ENCODE data around the gene LRP1.
A peak's percentile ranks its signal among the peaks of the same experiment; 100 is the strongest.

The LRP1 gene

GRCh38 chr12:57138526-57139272 is 10.4 kb downstream of the LRP1 start:
- no peak for DNase-seq

- peak; percentile 48 for DNase-seq
Observed at GRCh38 chr12:57139796-57140649, 11.7 kb downstream of the LRP1 start.

GRCh38 chr12:57141249-57141648 is 13.0 kb downstream of the LRP1 start:
- no peak for DNase-seq

- DNase-seq: no peak
Observed at GRCh38 chr12:57142121-57142520, 13.8 kb downstream of the LRP1 start.

- DNase-seq: no peak
Observed at GRCh38 chr12:57142727-57143126, 14.4 kb downstream of the LRP1 start.

- DNase-seq: no peak
Observed at GRCh38 chr12:57143454-57143853, 15.2 kb downstream of the LRP1 start.

GRCh38 chr12:57145460-57146059 is 17.3 kb downstream of the LRP1 start:
- no peak for DNase-seq

- DNase-seq: no peak
Observed at GRCh38 chr12:57146092-57146491, 17.8 kb downstream of the LRP1 start.

GRCh38 chr12:57146961-57147944 is 19.0 kb downstream of the LRP1 start, which contains the start of gene LRP1-AS:
Gene LRP1-AS (minus strand): TSS chr12:57147619.
- DNase-seq: peak; percentile 71

- DNase-seq: peak; percentile 49
Observed at GRCh38 chr12:57148469-57149244, 20.4 kb downstream of the LRP1 start.

GRCh38 chr12:57149245-57149900 is 21.1 kb downstream of the LRP1 start:
- peak; percentile 69 for DNase-seq

- no peak for DNase-seq
Observed at GRCh38 chr12:57150400-57151000, 22.2 kb downstream of the LRP1 start.

GRCh38 chr12:57151741-57152630 is 23.7 kb downstream of the LRP1 start:
- peak; percentile 76 for DNase-seq

- no peak for DNase-seq
Observed at GRCh38 chr12:57152639-57153038, 24.4 kb downstream of the LRP1 start.

GRCh38 chr12:57153415-57153997 is 25.2 kb downstream of the LRP1 start:
- no peak for DNase-seq

GRCh38 chr12:57154076-57154475 is 25.8 kb downstream of the LRP1 start:
- DNase-seq: no peak

GRCh38 chr12:57154804-57155434 is 26.6 kb downstream of the LRP1 start:
- no peak for DNase-seq

- DNase-seq: no peak
Observed at GRCh38 chr12:57156701-57157403, 28.6 kb downstream of the LRP1 start.

Data from fibroblast of skin of right biceps (primary cell).